Measurements from ENCODE around the gene CASKIN1.

Gene CASKIN1

GRCh38 chr16:2233046-2233775, 36.8 kb upstream of the CASKIN1 start:
- DNase-seq: no peak

GRCh38 chr16:2232094-2232990, 35.9 kb upstream of the CASKIN1 start:
- no peak for DNase-seq

- DNase-seq: no peak
Observed at GRCh38 chr16:2231016-2231931, 34.9 kb upstream of the CASKIN1 start.

- no peak for DNase-seq
Observed at GRCh38 chr16:2230376-2230775, 34.0 kb upstream of the CASKIN1 start.

GRCh38 chr16:2229632-2230250, 33.3 kb upstream of the CASKIN1 start:
- no peak for DNase-seq

GRCh38 chr16:2229091-2229490, 32.7 kb upstream of the CASKIN1 start:
- DNase-seq: no peak

GRCh38 chr16:2228161-2228824, 31.9 kb upstream of the CASKIN1 start:
- DNase-seq: no peak

- no peak for DNase-seq
Observed at GRCh38 chr16:2226918-2227317, 30.5 kb upstream of the CASKIN1 start.

- DNase-seq: no peak
Observed at GRCh38 chr16:2226245-2226793, 29.9 kb upstream of the CASKIN1 start.

GRCh38 chr16:2223942-2224486, 27.6 kb upstream of the CASKIN1 start:
- no peak for DNase-seq

- peak; percentile 90 for DNase-seq
Observed at GRCh38 chr16:2223221-2223941, 27.0 kb upstream of the CASKIN1 start, which contains the start of gene E4F1. Gene E4F1, plus strand, starts transcription at chr16:2223591. Its CDS starts 23 bp downstream, at chr16:2223614.

GRCh38 chr16:2216330-2216729, 19.9 kb upstream of the CASKIN1 start:
- no peak for DNase-seq

GRCh38 chr16:2214719-2214968, 18.2 kb upstream of the CASKIN1 start, which contains the start of gene PGP:
Gene PGP, minus strand, starts transcription at chr16:2214840. Its CDS starts 63 bp downstream, at chr16:2214777.
- DNase-seq: no peak

- DNase-seq: no peak
Observed at GRCh38 chr16:2213817-2214718, 17.7 kb upstream of the CASKIN1 start.

GRCh38 chr16:2212362-2213324, 16.2 kb upstream of the CASKIN1 start:
- peak in 1 of 2 experiments; percentile 11 for DNase-seq

- no peak for DNase-seq
Observed at GRCh38 chr16:2211923-2212347, 15.5 kb upstream of the CASKIN1 start.

GRCh38 chr16:2210386-2211365, 14.3 kb upstream of the CASKIN1 start, which contains the start of gene BRICD5:
Gene BRICD5, minus strand, starts transcription at chr16:2210863. Its CDS starts 30 bp downstream, at chr16:2210833.
- no peak for DNase-seq
